ENCODE results near the gene ABHD17C.

DNA sequence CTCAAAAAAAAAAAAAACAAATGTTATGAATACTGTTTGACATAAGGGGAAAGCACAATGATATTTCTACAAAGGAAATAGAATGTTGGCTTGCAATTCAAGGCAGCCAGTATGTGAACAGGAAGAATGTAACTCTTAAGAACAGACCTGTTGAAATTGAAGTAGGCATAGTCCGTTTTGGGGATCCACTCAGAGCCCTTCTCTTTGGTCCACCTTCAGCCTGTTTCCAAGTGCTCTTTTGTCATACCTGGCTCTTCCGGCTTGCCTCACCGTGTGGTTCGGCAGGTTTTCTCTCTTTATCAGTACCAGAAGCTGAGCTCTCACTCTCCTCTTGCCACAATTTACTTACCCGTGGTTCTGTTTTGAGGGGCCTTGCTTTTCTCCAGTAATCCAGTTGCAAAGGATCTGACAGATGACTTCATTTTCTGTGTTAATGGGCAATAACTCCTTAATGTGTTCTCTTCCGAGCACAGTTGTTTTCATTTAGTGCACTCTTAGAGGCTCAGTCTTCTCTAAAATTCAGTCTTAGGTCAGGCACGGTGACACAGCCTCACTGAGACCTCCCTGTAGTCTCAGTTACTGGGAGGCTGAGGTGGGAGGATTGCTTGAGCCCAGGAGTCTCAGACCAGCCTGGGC, 6.7 kb downstream of the ABHD17C start:
- TF ChIP-seq, protein P1, sequence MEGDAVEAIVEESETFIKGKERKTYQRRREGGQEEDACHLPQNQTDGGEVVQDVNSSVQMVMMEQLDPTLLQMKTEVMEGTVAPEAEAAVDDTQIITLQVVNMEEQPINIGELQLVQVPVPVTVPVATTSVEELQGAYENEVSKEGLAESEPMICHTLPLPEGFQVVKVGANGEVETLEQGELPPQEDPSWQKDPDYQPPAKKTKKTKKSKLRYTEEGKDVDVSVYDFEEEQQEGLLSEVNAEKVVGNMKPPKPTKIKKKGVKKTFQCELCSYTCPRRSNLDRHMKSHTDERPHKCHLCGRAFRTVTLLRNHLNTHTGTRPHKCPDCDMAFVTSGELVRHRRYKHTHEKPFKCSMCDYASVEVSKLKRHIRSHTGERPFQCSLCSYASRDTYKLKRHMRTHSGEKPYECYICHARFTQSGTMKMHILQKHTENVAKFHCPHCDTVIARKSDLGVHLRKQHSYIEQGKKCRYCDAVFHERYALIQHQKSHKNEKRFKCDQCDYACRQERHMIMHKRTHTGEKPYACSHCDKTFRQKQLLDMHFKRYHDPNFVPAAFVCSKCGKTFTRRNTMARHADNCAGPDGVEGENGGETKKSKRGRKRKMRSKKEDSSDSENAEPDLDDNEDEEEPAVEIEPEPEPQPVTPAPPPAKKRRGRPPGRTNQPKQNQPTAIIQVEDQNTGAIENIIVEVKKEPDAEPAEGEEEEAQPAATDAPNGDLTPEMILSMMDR (conservative IDR thresholded peaks at IDR 0.05; ENCODE audit: low read depth, low read length): no peak
- TF ChIP-seq EZH2phosphoT487 (IDR thresholded peaks at IDR 0.05; ENCODE audit: borderline replicate concordance, low read length): no peak

All from PC-3 (cell line).